Retina (tissue), 1 donor: ENCODE measurements around the gene ERO1A.

ENCODE experiments used
- DNase-seq: peaks from one replicate; pipeline ENCODE4 v3.0.0-alpha.2; 2016

ERO1A gene

DNA sequence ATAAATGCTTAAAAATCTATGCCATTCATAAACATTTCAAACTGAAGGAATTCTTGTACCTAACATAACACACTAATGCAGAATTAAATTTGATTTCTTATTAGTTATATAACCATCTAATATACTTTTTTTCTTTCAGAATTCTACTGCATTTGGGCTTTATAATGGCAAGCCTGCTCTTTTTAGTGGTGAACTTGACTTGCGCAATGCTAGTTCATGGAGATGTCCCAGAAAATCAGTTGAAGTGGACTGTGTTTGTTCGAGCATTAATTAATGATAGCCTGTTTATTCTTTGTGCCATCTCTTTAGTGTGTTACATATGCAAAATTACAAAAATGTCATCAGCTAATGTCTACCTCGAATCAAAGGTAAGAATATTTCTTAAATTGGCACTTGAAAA, 95.4 kb downstream of the ERO1A start:
- DNase-seq, result no peak

- DNase-seq, result no peak
Observed at GRCh38 chr14:52598568-52598967, 96.8 kb downstream of the ERO1A start.

DNA sequence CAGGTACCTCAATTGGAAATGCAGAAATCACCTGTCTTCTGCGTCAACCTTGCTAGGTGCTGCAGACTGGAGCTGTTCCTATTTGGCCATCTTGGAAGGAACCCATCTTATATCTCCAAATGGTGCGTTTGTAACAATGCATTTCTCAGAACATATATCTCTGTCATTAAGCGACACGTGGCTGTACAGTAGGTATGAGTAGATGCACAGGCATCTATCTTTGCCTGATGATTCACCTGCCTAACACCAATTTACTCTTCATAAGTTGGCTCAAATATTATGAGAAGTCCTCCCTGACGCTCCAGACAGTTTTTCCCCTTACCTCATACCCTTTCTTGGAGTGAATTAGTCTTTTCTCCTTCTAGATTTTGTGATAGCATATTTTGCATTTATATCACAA, 98.5 kb downstream of the ERO1A start:
- no peak for DNase-seq

DNA sequence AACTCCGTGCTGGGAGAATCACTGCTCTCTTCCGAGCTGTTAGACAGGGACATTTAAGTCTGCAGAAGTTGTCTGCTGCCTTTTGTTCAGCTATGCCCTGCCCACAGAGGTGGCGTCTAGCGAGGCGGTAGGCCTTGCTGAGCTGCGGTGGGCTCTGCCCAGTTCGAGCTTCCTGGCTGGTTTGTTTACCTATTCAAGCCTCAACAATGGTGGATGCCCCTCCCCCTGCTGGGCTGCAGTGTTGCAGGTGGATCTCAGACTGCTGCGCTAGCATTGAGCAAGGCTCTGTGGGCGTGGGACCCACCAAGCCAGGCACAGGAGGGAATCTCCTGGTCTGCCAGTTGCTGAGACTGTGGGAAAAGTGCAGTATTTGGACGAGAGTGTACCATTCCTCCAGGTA, 99.0 kb downstream of the ERO1A start:
- no peak for DNase-seq

DNA sequence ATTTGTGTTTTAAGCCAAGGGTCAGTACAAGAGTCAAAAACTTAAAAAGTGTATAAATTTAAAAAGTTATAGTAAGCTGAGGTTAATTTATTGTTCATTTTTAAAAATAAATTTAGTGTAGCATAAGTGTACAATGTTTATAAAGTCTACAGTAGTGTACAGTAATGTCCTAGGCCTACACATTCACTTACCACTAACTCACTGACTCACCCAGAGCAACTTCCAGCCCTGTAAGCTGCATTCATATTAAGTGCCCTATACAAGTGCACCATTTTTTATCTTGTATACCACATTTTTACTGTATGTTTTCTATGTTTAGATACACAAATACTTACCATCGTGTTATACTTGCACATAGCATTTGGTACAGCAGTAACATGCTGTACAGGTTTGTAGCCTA, 105.0 kb downstream of the ERO1A start:
- DNase-seq, result no peak
